Right lobe of liver (tissue), 6 donors: ENCODE measurements around the gene CLSTN1. TPM values are rescaled to one million over a fixed set of nuclear protein-coding genes. Genes with fewer than 3 reads are reported as not detected.

Experiments
- ATAC-seq, 4 donors: fragments of 200-7000 bp; cut with Tn5 transposase; one replicate each; pipeline ENCODE4 v1.9.1; 2020; ENCODE audit warnings: mild to moderate bottlenecking in 4 of 4, moderate library complexity in 4 of 4
- DNase-seq, 3 donors: peaks; one replicate each; pipeline ENCODE4 v3.0.0-alpha.2; 2020
- H3K27ac ChIP-seq, 3 donors: fragments of 200-600 bp; one replicate each; pipeline ENCODE4 v1.8.0; 2022
- H3K27me3 ChIP-seq, 2 donors: fragments of 200-600 bp; one replicate each; pipeline ENCODE4 v1.8.0; 2022
- H3K36me3 ChIP-seq, 4 donors: fragments of 200-600 bp; sonication (generic) in 1 of 4; one replicate each; pipeline versions ENCODE4 v1.5.1 to v1.8.0; 2017 to 2022; ENCODE audit warnings: control low read depth in 1 of 4
- H3K4me1 ChIP-seq, 4 donors: fragments of 200-600 bp; sonication (generic) in 1 of 4; one replicate each; pipeline versions ENCODE4 v1.5.1 to v1.8.0; 2017 to 2022; ENCODE audit warnings: control low read depth in 1 of 4
- H3K4me3 ChIP-seq, 3 donors: fragments of 200-600 bp; one replicate each; pipeline ENCODE4 v1.8.0; 2022
- H3K9me3 ChIP-seq, 4 donors: fragments of 200-600 bp; sonication (generic) in 1 of 4; one replicate each; pipeline versions ENCODE4 v1.5.1 to v1.8.0; 2017 to 2022; ENCODE audit warnings: control low read depth in 1 of 4
- POLR2A ChIP-seq: fragments of 450-650 bp; IDR thresholded peaks from one replicate; pipeline ENCODE4 v1.6.1; 2017; ENCODE audit warnings: antibody characterized with exemption, mild to moderate bottlenecking
- WGBS: methylation state at CpG from one replicate; pipeline ENCODE4 v1.1.6; 2018; ENCODE audit warnings: low coverage, low lambda C conversion rate; ENCODE audit not compliant: insufficient coverage; ENCODE audit errors: missing lambda C conversion rate; 5-methylcytosine and 5-hydroxymethylcytosine counted together
- intact Hi-C, 2 donors: fragments of 100-400 bp; cut with DNase I; formaldehyde crosslinking; loops; one replicate each; pipeline versions ENCODE4 v1.11.2 to v1.14.1; 2022
- total RNA-seq, 6 experiments: library from RNA; depleted of rRNA in 2 of 6; stranded (reverse); fragments of >200 nt in 2 of 6; fragmentation: NEBNext Ultra II Directional in 3 of 6; extraction: Animal tissue kit (Norgen Biotek cat#: 25700) in 3 of 6; gene quantifications; one replicate each; pipeline versions ENCODE4 v1.1.0 to v1.2.4, GENCODE V29; 2016 to 2023
- TF ChIP-seq, protein P1 (sequence below), 4 donors: fragments of 200-600 bp in 3 of 4; fragments of 450-650 bp in 1 of 4; IDR thresholded peaks; one replicate each; pipeline versions ENCODE4 v1.5.1 to v1.8.0; 2016 to 2022; ENCODE audit warnings: antibody characterized with exemption in 4 of 4, mild to moderate bottlenecking in 2 of 4
- donor health status: DM: no; HTN: yes; CAD: no.
- donor health status: DM: no; HTN: no; CAD: no.
- donor health status: DM: no; HTN: no; CAD: no.
- donor health status: DM: no; HTN: yes; CAD: no.
- donor health status: DM: no; HTN: yes; CAD: no.

Gene CLSTN1
- total RNA-seq, 6 experiments from 2014 or later, result 4.4 to 9.9 (median 8.3) TPM

DNA sequence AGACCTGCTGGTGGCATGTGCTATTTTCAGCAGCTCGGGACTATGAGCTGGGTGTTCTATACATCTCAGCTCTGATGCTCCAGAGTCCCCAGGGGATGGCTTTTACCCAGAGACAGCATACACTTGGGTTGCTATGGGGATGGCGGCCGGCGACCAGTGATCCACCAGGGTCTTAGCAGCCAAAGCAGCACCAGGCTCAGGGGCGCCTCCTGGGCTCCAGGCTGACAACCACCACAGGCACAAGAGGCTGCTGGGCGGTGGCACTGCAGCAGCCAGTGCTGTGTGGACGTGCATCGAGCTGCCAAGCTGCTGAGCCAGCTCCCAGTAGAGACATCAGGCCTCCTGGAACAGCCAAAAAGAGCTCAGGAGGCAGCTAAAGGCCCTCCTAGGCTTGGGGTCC lies 37.6 kb upstream of the CLSTN1 start:
- no peaks in the 10 kb centered on the region for H3K27me3 ChIP-seq
- no peak overlapping the region for H3K27ac ChIP-seq
- H3K36me3 ChIP-seq, result no peaks in the 10 kb centered on the region
- intact Hi-C loops, result loop anchor here in 1 of 2 donors (5.0 kb wide), 1 partner anchor 74 kb away; no protein-coding TSS in a partner anchor
- WGBS, result no CpG with 5 or more reads among the region's 8 CpGs
- H3K4me3 ChIP-seq, result no peak overlapping the region
- no peak for ATAC-seq
- no peak for DNase-seq
- TF ChIP-seq, protein P1, sequence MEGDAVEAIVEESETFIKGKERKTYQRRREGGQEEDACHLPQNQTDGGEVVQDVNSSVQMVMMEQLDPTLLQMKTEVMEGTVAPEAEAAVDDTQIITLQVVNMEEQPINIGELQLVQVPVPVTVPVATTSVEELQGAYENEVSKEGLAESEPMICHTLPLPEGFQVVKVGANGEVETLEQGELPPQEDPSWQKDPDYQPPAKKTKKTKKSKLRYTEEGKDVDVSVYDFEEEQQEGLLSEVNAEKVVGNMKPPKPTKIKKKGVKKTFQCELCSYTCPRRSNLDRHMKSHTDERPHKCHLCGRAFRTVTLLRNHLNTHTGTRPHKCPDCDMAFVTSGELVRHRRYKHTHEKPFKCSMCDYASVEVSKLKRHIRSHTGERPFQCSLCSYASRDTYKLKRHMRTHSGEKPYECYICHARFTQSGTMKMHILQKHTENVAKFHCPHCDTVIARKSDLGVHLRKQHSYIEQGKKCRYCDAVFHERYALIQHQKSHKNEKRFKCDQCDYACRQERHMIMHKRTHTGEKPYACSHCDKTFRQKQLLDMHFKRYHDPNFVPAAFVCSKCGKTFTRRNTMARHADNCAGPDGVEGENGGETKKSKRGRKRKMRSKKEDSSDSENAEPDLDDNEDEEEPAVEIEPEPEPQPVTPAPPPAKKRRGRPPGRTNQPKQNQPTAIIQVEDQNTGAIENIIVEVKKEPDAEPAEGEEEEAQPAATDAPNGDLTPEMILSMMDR (IDR thresholded peaks at IDR 0.05), result no peak
- no peak for TF ChIP-seq POLR2A
- H3K4me1 ChIP-seq, result no peaks in the 10 kb centered on the region
- no peaks in the 10 kb centered on the region for H3K9me3 ChIP-seq

DNA sequence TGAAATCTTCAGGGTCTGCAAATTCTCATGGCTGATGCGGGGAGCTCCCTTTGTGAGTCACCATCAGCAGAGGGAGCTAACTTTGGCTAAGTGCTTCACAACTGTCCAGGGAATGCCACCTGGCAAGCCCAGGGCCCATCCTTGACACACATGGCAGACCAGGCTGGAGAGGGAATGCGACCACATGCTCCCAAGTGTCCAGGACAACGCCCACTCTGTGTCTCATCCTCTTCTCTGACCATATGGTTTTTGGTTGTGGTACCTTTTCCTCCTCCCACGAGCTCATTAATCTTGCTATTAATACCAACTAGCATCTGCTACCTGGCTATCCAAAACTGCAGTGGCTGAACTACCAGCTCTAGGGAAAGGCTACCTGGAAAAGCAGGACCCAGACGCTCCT lies 37.1 kb upstream of the CLSTN1 start:
- TF ChIP-seq, protein P1 (IDR thresholded peaks at IDR 0.05), result no peak
- TF ChIP-seq POLR2A, result no peak

DNA sequence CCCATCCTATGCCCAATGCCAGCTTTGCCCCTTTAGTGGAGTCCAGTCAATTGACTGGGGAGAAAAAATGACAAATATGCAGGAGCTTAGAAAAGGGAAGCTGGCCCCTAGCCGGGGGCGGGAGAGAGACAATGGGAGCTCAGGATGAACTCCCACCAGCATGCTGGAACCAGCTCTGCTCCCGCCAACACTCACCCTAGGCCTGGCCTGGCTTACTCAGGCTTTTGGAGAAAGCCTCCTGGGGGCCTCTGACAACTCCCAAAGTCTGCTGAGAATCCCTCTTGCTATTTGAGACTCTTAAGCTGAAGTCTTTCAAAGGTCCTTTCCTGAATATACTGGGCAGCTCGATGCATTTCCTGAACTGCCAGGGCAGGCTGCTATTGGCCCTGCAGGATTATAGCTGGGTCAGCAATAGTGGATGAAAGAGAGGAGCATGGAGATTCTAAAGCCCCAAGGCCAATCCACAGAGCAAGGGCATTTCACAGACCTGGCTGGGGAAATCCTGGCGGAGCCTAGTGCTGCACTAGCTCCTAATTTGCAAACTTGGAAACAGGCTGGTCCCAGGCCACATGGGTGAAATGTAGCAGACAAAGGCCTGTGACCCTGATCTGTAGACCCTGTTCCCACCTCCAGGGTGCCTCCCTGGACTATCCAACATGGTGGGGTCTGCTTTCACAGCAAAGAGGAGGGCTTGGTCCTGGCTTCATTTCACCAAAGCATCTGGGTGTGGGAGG lies 35.7 kb upstream of the CLSTN1 start:
- peak in 3 of 4 donors; percentile 17 to 44 (median 30) for ATAC-seq
- WGBS, result 60% methylated on average over 1 of the region's 5 CpGs
- Histone ChIP-seq H3K36me3 (no peaks in the 10 kb centered on the region), H3K4me1 (no peaks in the 10 kb centered on the region), H3K27ac (no peak overlapping the region), H3K4me3 (no peak overlapping the region), H3K9me3 (no peaks in the 10 kb centered on the region), H3K27me3 (no peaks in the 10 kb centered on the region)
- no peak for DNase-seq
- TF ChIP-seq, protein P1 (IDR thresholded peaks at IDR 0.05), result no peak
- no peak for TF ChIP-seq POLR2A
- intact Hi-C loops, result loop anchor here in 1 of 2 donors (5.0 kb wide), 1 partner anchor 72 kb away; no protein-coding TSS in a partner anchor

More for the DNA sequence above, 37.1 kb upstream of the CLSTN1 start:
- H3K27ac ChIP-seq, result no peak overlapping the region
- H3K9me3 ChIP-seq, result no peaks in the 10 kb centered on the region
- no peak for ATAC-seq
- no peak overlapping the region for H3K4me3 ChIP-seq
- H3K4me1 ChIP-seq, result no peaks in the 10 kb centered on the region
- no peak for DNase-seq
- 89% methylated on average over 3 of the region's 5 CpGs for WGBS
- intact Hi-C loops, result loop anchor here in 1 of 2 donors (5.0 kb wide), 1 partner anchor 74 kb away; no protein-coding TSS in a partner anchor
- no peaks in the 10 kb centered on the region for H3K36me3 ChIP-seq
- no peaks in the 10 kb centered on the region for H3K27me3 ChIP-seq

DNA sequence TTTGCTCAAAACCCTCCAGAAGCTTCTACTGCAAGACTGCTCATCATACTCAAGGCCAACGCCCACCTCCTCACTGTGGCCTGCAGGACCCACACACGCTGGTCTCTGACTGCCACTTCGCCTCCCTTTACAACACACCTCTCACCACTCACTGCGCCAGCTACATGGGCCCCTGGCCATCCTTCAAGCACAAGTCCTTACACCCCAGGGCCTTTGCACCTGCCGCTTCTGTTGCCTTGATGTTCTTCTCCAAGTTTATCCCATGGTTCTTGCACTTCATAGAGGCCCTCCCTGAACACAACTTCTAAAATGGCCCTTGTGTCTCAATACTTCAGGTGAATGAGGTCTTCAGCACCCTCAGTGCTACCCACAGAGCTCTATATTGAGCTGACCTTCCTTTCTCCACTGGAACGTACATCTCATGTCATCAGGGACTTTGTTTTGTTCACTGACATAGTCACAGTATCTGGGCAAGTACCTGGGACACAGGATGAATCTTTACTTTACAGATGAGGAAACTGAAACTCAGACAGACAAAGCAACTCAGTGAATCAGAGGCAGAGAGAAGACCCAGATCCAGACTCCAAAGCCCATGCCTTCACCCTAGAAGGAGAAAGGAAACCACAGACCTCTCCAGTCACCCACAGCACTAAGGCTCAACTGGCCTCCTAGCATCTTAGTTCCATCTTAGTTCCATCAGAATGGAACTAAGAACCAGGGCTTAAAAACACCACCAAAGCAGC lies 34.7 kb upstream of the CLSTN1 start:
- no peaks in the 10 kb centered on the region for H3K27me3 ChIP-seq
- H3K4me1 ChIP-seq, result no peaks in the 10 kb centered on the region
- H3K27ac ChIP-seq, result no peak overlapping the region
- DNase-seq, result no peak
- no peaks in the 10 kb centered on the region for H3K36me3 ChIP-seq
- 93% methylated on average over 2 of the region's 6 CpGs for WGBS
- intact Hi-C loops, result no loop called here
- H3K4me3 ChIP-seq, result no peak overlapping the region
- no peak for ATAC-seq
- TF ChIP-seq, protein P1 (IDR thresholded peaks at IDR 0.05), result no peak
- TF ChIP-seq POLR2A, result no peak
- no peaks in the 10 kb centered on the region for H3K9me3 ChIP-seq
